ENCODE results near the gene NOTCH1.

DNA sequence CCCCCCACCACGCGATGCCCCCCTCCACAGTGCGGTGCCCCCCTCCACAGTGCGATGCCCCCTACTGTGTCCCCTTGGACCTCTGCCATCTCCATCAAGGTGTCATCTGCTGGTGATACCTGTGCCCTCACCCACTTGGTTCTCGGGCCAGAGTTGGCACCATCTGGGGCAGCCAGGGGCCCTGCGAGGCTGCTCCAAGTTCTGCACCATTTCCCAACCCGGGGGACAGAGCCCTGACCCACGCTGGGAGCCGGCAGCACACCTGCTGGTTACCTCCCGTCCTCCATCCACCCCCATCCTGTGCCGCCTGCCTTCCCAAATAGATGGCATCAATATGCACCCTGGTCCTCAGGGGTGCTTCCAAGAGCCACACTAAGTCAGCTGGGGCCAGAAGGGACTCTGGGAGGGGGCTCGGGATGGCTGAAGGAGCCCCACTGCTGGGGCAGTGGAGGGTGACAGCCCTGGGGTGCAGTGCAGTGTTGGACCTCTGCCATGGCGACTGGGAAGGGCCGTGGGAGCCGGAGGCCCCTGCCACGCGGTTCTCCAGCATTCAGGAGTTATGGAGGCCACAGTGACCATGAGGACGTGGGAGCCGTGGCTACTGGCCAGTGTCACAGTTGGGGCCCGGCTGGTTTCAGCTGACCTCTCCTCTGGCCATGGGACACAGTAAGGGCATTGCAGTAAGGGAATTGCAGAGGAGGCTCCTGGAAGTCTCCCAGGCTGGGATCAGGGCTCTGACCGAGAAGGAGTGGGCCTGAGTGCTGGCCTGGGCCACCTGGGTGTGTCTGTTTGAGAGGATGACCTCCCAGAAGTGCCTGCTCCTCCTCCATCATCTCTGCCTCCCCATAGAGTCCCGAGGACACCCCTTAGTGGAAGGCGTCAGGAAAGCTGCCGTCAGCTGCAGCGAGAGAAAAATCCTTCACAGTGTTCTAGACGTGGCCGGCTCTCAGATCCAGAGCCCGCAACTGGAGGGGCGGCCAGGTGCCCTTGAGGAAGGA lies 44.2 kb upstream of the NOTCH1 start:
- no peak for TF ChIP-seq SIN3A (IDR thresholded peaks at IDR 0.05; ENCODE audit: borderline replicate concordance, insufficient read depth, low read length)
- no peak for TF ChIP-seq POLR2AphosphoS5 (IDR thresholded peaks at IDR 0.05; ENCODE audit: low read depth, low read length)
